SKM-1 treated with dmso at 0.1 percent for 144 hours (cell line): ENCODE data around the gene TNK1.
"Not testable (repeated sequence)": the region's sequence is repeated elsewhere in the genome, so short reads cannot be mapped to it uniquely, and the experiment has no call there.

Source experiments
- DNase-seq: peaks from one replicate; lab custom pipeline; 2025; ENCODE audit not compliant: unreplicated experiment; lab: John Stamatoyannopoulos, UW

Gene TNK1

DNA sequence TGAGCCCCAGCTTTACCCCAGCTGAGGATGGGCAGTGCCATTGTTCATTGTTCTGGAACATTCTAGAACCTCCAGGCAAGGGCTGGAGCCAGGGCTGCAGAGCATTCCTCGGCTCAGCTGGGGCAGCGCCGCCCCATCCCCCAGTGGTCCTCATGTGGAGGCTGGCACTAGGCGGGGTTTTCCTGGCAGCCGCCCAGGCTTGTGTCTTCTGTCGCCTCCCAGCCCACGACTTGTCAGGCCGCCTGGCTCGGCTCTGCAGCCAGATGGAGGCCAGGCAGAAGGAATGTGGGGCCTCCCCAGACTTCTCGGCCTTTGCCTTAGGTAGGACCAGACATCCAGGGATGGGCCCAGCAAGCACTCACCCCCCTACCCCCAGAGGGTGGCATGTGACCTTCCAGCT, 25.8 kb upstream of the TNK1 start, which contains the start of gene TMEM95:
Gene TMEM95 (plus strand): TSS at position 104 of the 400 bp plus-strand sequence. CDS start 49 bp downstream, at position 153.
- DNase-seq = no peak

DNA sequence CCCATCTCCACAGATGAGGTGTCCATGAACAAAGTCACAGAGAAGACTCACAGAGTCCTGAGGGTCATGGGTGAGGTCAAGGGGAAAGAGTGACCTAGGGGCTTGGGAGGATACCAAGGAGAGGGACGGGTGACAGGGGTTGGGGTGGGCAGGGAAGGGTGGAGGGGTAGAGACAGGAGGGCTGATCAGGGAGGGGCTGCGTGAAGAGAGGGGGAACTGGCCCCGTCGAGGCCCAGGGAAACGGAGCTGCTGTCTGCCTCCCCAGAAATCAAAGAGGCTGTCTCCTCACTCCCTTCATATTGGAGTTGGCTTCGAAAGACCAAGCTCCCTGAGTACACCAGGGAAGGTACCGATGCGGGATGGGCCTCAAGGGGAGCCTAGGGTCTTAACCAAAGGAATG, 25.3 kb upstream of the TNK1 start:
- DNase-seq = no peak

- peak; percentile 57 for DNase-seq
These were observed 24.8 kb upstream of the TNK1 start for GRCh38 chr17:7356072-7356549.

DNA sequence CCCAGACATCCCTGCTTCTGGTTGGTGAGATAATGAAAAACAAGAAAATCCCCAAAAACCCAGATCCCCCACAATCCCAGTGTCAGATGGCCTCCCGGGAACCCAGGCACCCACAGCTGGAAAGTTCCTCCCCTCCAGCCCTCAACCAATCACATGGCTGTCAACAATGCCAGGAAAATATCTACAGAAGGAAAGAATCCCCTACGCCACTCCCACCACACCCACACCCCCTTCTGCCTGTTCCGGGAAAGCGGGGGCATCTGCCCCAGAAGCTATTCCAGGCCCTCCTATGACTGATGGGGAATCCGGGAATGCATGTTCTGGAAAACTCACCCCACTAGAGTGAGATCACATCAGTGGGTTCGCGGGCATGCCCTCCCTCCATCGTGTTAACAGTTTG, 24.1 kb upstream of the TNK1 start:
- no peak for DNase-seq

DNA sequence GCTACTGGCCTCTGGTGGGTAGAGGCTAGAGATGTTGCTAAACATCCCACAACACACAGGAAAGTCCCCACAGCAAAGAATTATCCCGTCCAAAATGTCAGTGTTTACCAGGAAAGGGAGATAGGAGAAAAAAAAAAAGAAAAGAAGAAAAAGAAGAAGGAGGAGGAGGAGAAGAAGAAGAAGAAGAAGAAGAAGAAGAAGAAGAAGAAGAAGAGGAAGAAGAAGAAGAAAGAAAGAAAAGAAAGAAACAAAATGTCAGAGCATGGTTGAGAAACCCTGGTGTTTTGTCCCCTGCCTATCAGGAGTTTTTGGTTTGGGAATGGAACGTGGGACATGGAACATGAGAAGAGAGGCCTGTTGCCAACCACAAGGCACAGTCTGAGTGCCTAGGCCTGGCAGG, 23.5 kb upstream of the TNK1 start:
- no peak for DNase-seq

DNA sequence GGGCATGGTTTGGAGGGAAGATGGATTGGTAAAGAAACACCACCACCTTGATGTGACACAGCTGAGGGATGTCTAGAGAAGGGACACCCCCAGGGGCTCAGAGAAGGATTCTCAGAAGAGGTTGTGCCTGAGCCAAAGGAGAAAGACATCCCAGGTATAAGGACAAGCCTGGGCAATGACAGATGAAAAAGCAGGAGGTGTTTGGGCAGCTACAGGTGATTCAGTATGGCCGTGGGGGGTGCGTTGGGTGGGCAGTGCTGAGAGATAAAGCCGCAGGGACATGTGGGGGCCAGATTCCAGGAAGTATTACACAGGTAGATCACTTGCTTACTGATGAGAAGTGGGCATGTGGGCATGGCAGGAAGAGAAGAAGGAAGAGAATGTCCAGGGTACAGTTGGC, 19.0 kb upstream of the TNK1 start:
- DNase-seq = no peak

- no peak for DNase-seq
These were observed 17.6 kb upstream of the TNK1 start for GRCh38 chr17:7363311-7363710.

DNA sequence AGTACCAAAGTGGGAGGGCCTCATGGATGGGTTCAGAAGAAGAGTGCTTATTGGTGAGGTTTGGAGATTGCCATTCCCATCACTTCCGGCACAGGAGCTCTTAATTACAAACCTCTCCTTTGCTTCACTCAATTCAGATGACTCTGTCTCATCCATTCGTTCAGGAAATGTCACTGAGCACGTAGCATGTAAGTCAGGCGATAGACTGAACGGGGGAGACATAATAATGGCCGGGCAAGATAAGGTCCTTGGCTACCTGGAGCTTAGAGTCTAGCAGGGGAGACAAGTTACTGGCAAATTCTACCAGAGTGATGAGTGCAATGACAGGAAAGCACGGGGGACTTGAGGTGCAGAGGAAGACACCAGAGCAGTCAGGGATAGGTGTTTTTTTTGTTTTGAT, 14.9 kb upstream of the TNK1 start:
- not testable (repeated sequence) for DNase-seq

DNA sequence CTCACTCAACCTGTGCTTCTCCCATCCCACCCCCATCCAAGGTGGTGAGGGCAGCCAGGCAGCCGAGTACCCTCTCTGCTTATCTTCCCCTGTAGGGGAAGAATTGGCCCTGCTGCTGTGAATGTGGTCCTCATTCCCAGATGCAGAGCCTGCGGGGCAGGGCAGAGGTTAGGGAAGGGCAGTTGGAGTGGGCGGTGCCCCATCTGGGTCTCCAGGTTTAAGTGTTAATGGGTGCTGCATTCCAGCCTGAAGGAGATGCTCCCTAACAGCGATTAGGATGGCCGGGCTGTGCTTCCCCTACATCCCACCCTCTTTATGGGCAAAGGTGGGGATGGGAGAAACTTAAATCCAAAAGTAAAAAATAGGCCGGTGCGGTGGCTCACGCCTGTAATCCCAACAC, 13.8 kb upstream of the TNK1 start:
- DNase-seq = no peak

DNA sequence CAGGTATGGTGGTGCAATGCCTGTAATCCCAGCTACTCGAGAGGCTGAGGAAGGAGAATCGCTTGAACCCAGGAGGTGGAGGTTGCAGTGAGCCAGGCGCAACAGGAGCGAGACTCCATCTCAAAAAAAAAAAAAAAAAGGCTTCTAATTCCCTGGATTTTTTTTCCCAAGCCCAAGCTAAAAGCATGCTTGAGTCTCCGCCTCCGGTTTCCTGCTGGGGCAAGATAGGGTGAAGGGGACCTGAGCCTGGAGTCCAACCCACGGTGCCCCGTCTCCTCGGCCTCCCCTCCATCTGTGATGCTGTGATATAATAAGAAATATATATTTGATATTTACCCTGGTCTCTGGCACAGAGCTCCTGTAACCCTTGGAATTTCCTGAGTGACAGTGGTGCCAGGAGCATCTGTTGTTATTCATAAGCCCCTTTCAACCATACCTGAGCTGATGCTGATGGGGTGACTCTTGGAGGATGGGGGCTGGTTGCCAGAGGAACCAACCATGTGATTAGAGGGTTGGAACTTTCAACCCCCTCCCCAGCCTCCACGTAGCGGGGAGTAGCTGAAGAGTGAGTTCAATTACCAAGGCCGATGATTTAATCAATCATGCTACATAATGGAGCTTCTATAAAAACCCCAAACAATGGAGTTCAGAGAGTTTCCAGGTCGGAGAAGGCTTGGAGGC, 12.8 kb upstream of the TNK1 start:
- no peak for DNase-seq

DNA sequence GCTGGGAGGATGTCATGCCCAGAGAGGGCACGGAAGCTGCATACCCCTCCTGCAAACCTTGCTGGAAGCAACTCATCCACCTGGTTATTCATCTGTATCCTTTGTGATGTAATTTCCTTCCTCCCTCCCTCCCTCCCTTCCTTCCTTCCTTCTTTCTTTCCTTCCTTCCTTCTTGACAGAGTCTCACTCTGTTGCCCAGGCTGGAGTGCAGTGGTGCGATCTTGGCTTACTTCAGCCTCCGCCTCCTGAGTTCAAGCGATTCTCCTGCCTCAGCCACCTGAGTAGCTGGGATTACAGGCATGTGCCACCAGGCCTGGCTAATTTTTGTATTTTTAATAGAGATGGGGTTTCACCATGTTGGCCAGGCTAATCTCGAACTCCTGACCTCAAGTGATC, 12.3 kb upstream of the TNK1 start:
- DNase-seq = not testable (repeated sequence)

DNA sequence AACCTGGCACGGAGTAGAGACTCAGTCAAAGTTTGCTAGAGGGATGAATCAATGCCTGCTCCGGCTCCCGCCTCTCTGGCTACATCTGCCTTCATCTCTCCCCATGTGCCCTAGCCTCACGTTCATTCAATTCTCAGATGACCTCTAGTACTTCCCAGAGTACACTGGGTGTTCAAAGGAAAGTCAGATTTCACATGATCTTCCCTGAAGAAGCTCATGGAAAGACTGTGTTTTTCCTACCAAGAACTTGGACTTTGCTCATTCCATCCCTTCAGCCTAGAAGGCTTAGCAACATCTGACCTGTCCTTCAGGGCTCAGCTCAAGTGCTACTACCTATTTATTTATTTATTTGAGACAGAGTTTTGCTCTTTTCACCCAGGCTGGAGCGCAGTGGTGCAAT, 11.1 kb upstream of the TNK1 start:
- DNase-seq = no peak

GRCh38 chr17:7370853-7371252, 10.0 kb upstream of the TNK1 start:
- DNase-seq = no peak

DNA sequence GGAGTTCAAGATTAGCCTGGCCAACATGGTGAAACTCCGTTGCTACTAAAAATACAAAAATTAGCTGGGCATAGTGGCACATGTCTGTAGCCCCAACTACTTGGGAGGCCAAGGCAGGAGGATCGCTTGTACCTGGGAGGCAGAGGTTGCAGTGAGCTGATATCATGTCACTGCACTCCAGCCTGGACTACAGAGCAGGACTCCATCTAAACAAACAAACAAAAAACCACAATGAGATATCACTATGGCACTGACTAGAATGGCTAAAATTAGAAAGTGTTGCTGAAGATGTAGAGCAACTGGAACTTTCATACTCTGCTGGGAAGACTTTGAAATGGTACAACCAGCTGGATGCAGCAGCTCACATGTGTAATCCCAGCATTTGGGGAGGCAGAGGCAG, 6.5 kb upstream of the TNK1 start:
- no peak for DNase-seq

- DNase-seq = no peak
These were observed 1.8 kb upstream of the TNK1 start for GRCh38 chr17:7379134-7379533.

- DNase-seq = no peak
These were observed 568 bp upstream of the TNK1 start for GRCh38 chr17:7380321-7380720.

GRCh38 chr17:7382901-7383300, 2.0 kb downstream of the TNK1 start:
- no peak for DNase-seq

- no peak for DNase-seq
These were observed 2.5 kb downstream of the TNK1 start for GRCh38 chr17:7383371-7383741.

DNA sequence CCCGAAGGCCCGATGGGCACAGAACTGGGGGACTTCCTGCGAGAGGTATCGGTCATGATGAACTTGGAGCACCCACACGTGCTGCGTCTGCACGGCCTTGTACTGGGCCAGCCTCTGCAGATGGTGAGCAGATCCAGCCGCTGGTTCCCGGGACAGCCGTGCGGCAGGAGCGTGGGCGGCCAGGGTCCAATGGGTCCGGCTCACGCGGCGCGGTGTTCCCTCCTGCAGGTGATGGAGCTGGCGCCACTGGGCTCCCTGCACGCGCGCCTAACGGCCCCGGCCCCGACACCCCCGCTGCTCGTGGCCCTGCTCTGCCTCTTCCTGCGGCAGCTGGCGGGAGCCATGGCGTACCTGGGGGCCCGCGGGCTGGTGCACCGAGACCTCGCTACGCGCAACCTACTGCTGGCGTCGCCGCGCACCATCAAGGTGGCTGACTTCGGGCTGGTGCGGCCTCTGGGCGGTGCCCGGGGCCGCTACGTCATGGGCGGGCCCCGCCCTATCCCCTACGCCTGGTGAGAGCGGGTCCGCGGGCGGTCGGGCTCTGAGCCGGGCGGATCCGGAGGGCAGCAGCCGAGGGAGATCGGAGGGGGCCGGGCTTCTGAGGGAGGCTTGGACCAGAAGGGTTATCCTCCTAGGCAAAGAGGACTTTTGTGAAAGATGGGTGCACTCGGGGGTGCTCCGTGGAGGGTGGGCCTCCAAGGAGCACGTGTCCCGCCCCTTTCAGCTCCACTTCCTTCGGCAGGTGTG, 3.0 kb downstream of the TNK1 start:
- no peak for DNase-seq

DNA sequence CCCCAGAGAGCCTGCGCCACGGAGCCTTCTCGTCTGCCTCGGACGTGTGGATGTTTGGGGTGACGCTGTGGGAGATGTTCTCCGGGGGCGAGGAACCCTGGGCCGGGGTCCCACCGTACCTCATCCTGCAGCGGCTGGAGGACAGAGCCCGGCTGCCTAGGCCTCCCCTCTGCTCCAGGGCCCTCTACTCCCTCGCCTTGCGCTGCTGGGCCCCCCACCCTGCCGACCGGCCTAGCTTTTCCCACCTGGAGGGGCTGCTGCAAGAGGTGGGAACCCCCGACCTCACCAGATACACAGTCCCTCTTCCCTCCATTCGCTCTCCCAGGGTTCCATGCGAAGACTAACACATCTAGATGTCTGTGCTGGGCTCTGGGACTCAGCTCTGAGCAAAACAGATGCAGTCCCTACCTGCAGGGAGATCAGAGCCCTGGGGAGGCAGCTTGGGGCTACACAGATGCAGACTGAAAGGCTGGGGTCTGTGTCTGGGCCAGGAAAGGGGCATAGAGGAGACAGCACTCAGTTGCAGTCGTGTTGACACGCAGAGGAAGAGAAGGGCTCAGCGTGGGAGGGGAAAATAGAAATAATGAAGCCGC, 3.7 kb downstream of the TNK1 start:
- no peak for DNase-seq

GRCh38 chr17:7388856-7389255, 8.0 kb downstream of the TNK1 start:
- DNase-seq = no peak
